Testis (tissue), 3 donors: ENCODE data around the gene CCDC134. TPM values are rescaled to one million over a fixed set of nuclear protein-coding genes. Genes with fewer than 3 reads are reported as not detected.

Source experiments
- DNase-seq: peaks from one replicate; pipeline ENCODE4 v3.0.0-alpha.2; 2019
- H3K27ac ChIP-seq, 2 donors: fragments of 200-600 bp; sonication (generic); one replicate each; pipeline ENCODE4 v1.5.1; 2019
- H3K27me3 ChIP-seq: fragments of 200-600 bp; sonication (generic); one replicate; pipeline ENCODE4 v1.5.1; 2019
- H3K36me3 ChIP-seq: fragments of 200-600 bp; sonication (generic); one replicate; pipeline ENCODE4 v1.5.1; 2017; ENCODE audit warnings: low read depth; ENCODE audit errors: missing control alignments
- H3K4me1 ChIP-seq: fragments of 200-600 bp; sonication (generic); one replicate; pipeline ENCODE4 v1.5.1; 2019
- H3K4me3 ChIP-seq, 2 donors: fragments of 200-600 bp; sonication (generic); one replicate each; pipeline ENCODE4 v1.5.1; 2017 to 2019
- H3K9me3 ChIP-seq: fragments of 200-600 bp; sonication (generic); one replicate; pipeline ENCODE4 v1.5.1; 2017
- POLR2A ChIP-seq: fragments of 450-650 bp; IDR thresholded peaks from one replicate; pipeline ENCODE4 v1.6.1; 2017; ENCODE audit warnings: antibody characterized with exemption, mild to moderate bottlenecking, moderate library complexity
- WGBS, 2 donors: methylation state at CpG; one replicate each; pipeline ENCODE4 v1.1.5; 2018; 5-methylcytosine and 5-hydroxymethylcytosine counted together
- intact Hi-C: fragments of 100-400 bp; cut with DNase I; formaldehyde crosslinking; loops from one replicate; pipeline ENCODE4 v1.15.1; 2023; ENCODE audit warnings: low total_unique reads
- polyA plus RNA-seq: library from polyadenylated mRNA; stranded (reverse); fragments of 350-450 nt; fragmentation: Illumina TruSeq; extraction: RNeasy Lipid Tissue Mini Kit (QIAGEN cat#74804); gene quantifications from one replicate; pipeline ENCODE4 v1.2.3, GENCODE V29; 2014; ENCODE audit warnings: low read depth, low replicate concordance; ENCODE audit not compliant: insufficient read depth
- total RNA-seq, 2 donors: library from RNA; depleted of rRNA; stranded (reverse); fragments of >200 nt; gene quantifications; one replicate each; pipeline ENCODE4 v1.2.3, GENCODE V29; 2016
- TF ChIP-seq, protein P1 (sequence below), 3 experiments: fragments of 450-650 bp in 2 of 3; fragments of 200-600 bp in 1 of 3; sonication (generic) in 1 of 3; IDR thresholded peaks; one replicate each; pipeline ENCODE4 v1.5.1; 2016 to 2019; ENCODE audit warnings: antibody characterized with exemption in 3 of 3, mild to moderate bottlenecking in 2 of 3, moderate library complexity in 1 of 3

The CCDC134 gene
- total and polyA plus RNA-seq, 3 donors from 2014 or later: 12.8 to 20.8 (median 15.6) TPM

DNA sequence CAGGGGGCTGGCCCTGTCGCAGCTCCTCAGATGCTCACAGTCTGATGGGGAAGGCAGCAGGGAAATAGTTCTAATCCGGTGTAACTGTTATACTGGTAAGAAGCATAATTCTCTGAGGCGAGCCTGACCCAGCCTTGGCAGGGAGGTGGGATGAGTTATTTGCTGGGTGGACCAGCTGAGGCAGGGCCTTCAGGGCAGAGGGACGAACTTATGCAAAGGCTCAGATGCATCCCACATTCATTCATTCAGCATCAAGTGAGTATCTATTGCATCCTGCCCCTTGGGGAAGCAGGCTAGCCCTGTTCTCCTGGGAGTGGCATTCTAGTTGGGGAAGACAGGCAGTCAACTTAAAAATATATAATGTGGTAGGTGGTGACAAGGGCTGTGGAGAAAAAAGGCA, 18.8 kb downstream of the CCDC134 start:
- H3K27ac ChIP-seq: no peak overlapping the region
- intact Hi-C loops: no loop called here

DNA sequence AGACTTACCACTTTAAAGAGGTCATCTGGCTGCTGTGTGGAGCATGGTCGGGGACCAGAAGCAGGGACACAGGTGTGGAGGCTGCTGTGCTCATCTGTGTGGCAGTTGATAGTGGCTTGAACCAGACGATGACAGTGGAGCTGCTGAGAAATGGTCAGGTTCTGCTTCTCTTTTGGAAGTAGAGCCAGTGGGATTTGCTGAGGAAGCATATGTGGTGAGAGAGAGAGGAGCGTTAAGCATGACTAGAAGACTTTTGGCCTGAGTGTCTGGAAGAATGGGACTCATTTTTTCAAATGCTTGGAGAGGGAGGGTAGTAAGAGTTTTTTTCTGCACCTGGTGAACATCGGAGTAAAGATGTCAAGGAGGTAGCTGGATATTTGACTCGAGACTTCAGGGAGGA, 20.0 kb downstream of the CCDC134 start:
- H3K36me3 ChIP-seq: no peaks in the 10 kb centered on the region
- no peak overlapping the region for H3K27ac ChIP-seq
- intact Hi-C loops: loop anchor here (5.0 kb wide), 1 partner anchor 122 kb away; no protein-coding TSS in a partner anchor
- no peaks in the 10 kb centered on the region for H3K9me3 ChIP-seq
- no peak for TF ChIP-seq POLR2A
- TF ChIP-seq, protein P1, sequence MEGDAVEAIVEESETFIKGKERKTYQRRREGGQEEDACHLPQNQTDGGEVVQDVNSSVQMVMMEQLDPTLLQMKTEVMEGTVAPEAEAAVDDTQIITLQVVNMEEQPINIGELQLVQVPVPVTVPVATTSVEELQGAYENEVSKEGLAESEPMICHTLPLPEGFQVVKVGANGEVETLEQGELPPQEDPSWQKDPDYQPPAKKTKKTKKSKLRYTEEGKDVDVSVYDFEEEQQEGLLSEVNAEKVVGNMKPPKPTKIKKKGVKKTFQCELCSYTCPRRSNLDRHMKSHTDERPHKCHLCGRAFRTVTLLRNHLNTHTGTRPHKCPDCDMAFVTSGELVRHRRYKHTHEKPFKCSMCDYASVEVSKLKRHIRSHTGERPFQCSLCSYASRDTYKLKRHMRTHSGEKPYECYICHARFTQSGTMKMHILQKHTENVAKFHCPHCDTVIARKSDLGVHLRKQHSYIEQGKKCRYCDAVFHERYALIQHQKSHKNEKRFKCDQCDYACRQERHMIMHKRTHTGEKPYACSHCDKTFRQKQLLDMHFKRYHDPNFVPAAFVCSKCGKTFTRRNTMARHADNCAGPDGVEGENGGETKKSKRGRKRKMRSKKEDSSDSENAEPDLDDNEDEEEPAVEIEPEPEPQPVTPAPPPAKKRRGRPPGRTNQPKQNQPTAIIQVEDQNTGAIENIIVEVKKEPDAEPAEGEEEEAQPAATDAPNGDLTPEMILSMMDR (IDR thresholded peaks at IDR 0.05): no peak
- H3K4me3 ChIP-seq: no peak overlapping the region
- no peaks in the 10 kb centered on the region for H3K27me3 ChIP-seq
- WGBS, 2 donors: 89 to 90% methylated on average over 4 to 5 of the region's 5 CpGs
- H3K4me1 ChIP-seq: peaks cover 4% of the 10 kb centered on the region
- DNase-seq: no peak

More for the DNA sequence above, 18.8 kb downstream of the CCDC134 start:
- TF ChIP-seq, protein P1 (IDR thresholded peaks at IDR 0.05): no peak
- no peak for TF ChIP-seq POLR2A
- WGBS, 2 donors: 91 to 93% methylated on average over 4 of the region's 4 CpGs
- no peak for DNase-seq
- H3K27me3 ChIP-seq: no peaks in the 10 kb centered on the region
- H3K4me1 ChIP-seq: no peaks in the 10 kb centered on the region
- H3K9me3 ChIP-seq: no peaks in the 10 kb centered on the region
- H3K36me3 ChIP-seq: no peaks in the 10 kb centered on the region
- no peak overlapping the region for H3K4me3 ChIP-seq

DNA sequence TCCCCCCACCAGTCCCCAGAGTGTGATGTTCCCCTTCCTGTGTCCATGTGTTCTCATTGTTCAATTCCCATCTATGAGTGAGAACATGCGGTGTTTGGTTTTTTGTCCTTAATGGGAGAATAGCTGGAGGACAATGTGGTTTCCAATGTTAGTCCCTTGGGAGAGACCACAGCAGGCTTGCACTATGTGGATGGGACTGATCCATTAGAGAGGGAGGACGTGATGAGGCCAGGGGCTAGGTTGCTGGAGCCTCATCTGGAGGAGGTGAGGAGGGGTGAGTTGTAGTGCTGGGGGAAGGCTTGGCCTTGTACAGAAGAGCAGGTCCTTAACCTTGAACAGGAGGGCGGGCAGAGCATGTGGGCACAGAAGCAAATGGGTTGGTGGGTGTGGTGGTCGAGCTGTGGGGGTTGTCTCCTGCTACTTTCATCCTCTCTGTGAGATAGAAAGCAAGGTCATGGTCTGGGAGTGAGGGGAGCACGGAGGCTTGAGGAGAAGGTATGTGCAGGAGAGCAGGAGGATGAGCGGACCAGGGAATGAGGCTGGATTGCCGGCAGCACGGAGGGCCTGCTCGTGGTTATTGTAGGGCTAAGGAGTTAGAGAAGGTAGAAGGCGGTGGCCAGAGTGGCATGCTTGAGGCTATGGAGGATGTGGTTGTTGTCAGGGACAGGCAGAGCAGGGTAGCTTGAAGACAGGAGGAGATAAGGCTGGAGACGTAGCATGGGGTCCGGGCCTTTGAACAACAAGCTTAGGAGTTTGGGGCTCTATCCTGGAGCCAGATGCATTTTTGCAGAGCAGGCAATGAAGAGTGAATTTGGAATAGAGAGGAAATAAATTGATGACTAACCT, 21.2 kb downstream of the CCDC134 start:
- Histone ChIP-seq H3K4me1 (peaks cover 16% of the 10 kb centered on the region), H3K36me3 (no peaks in the 10 kb centered on the region), H3K4me3 (no peak overlapping the region), H3K9me3 (no peaks in the 10 kb centered on the region), H3K27ac (no peak overlapping the region), H3K27me3 (no peaks in the 10 kb centered on the region)
- no peak for DNase-seq
- intact Hi-C loops: loop anchor here (5.0 kb wide), 1 partner anchor 121 kb away; no protein-coding TSS in a partner anchor
- TF ChIP-seq, protein P1 (IDR thresholded peaks at IDR 0.05): no peak
- no peak for TF ChIP-seq POLR2A
- 75 to 83% methylated on average over 12 of the region's 12 CpGs for WGBS, 2 donors

DNA sequence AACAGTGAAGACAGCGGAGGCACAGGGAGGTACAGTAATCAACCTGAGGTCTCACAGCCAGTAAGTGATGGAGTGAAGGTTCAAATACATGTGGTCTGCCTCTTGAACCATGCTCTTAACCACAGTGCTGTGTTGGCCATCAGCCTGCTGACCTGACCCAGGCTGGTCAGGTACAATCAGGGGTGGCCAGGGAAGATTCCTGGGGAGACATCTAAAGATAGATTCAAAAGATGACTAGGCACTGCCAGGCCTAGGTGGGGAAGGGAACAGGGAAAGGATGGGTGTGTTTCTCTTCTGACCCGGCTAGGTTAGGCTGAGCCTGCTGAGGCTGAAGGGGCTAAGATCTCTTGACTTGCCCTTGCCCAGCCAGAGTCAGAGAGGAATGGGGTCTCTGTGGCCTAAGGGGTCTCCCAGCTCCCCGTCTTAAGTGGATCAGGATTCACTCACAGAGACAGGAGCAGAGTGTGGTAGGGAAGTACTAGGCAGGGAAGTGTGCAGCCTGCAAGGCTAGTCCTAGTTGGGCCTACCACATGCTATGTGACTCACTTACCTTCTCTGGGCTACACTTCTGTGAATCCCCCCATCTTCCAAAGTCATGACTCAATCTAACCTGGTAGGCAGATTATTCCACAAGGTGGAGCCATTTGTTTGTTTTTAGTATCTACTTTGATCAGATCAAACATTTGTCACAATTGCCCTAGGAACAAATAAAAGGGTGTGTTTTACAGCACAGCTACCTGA, 22.0 kb downstream of the CCDC134 start:
- no peaks in the 10 kb centered on the region for H3K36me3 ChIP-seq
- H3K9me3 ChIP-seq: no peaks in the 10 kb centered on the region
- no peak for DNase-seq
- intact Hi-C loops: loop anchor here (5.0 kb wide), 1 partner anchor 120 kb away; no protein-coding TSS in a partner anchor
- no peaks in the 10 kb centered on the region for H3K27me3 ChIP-seq
- 98 to 100% methylated on average over 3 of the region's 3 CpGs for WGBS, 2 donors
- no peak overlapping the region for H3K27ac ChIP-seq
- peaks cover 22% of the 10 kb centered on the region for H3K4me1 ChIP-seq
- H3K4me3 ChIP-seq: no peak overlapping the region
- TF ChIP-seq, protein P1 (IDR thresholded peaks at IDR 0.05): peak; percentile 27 to 55 (median 41)
- no peak for TF ChIP-seq POLR2A
